ENCODE measurements around the gene EXOC6. TPM values are rescaled to one million over a fixed set of nuclear protein-coding genes. Genes with fewer than 3 reads are reported as not detected.
A peak's percentile ranks its signal among the peaks of the same experiment; 100 is the strongest.

The EXOC6 gene
- polyA plus RNA-seq (ENCODE audit: insufficient read length in 10 of 10): 10 to 100 TPM; 27.5 to 43.7 (median 33.2) TPM
- long read RNA-seq, donor 1, partial matches to known transcripts: 0 of 2 reads
- long read RNA-seq, donor 1, other reads (novel, unspliced or antisense): 0 of 2 reads
- long read RNA-seq, donor 2, partial matches to known transcripts: 0 of 1 reads
- long read RNA-seq, donor 2, other reads (novel, unspliced or antisense): 0 of 1 reads
- long read RNA-seq, donor 3: 0 reads
- long read RNA-seq, donor 4, partial matches to known transcripts: 0 of 2 reads
- long read RNA-seq, donor 4, other reads (novel, unspliced or antisense): 0 of 2 reads
- long read RNA-seq, donor 5, partial matches to known transcripts: 0 of 2 reads
- long read RNA-seq, donor 5, other reads (novel, unspliced or antisense): 0 of 2 reads
- long read RNA-seq, donor 6, partial matches to known transcripts: 0 of 2 reads
- long read RNA-seq, donor 6, other reads (novel, unspliced or antisense): 0 of 2 reads
- long read RNA-seq, donor 7, partial matches to known transcripts: 0 of 3 reads
- long read RNA-seq, donor 7, other reads (novel, unspliced or antisense): 0 of 3 reads
- long read RNA-seq, donor 8: 0 reads
- long read RNA-seq, donor 9: 0 reads

- DNase-seq: peak; percentile 79 to 95 (median 90)
Observed at GRCh38 chr10:92848441-92849233, at the start of gene EXOC6. TSS of gene EXOC6 (plus strand) at chr10:92848520. CDS start at chr10:92848534, 14 bp downstream.

GRCh38 chr10:92799568-92799967, 48.8 kb upstream of the EXOC6 start:
- no peak for DNase-seq

DNA sequence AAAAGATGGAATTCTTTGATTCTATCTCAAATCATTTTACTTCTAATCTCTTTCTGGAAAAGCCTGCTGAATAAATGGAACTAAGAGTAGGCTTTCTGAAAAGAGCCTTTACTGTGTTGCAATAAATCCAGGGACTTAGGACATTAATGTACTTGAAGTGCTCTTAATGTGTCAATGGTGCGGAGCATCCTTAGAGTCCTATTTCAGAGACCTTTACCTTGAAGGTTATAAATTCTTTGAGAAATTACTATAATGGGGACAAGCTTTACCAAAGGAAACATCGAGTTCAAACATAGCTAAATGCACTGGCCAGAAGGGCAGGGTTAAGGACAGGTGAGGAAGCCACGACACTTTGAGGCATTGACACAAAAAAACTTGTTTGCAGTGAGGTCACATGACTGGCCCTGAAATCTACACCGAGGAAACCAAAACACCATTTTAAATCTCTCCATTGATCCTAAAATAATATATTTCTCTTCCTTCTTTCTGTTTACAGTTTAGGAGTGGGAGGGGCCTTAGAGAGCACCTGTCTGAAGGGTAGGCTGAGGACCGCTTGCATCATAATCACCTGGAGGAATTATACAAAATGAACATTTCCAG, 48.1 kb upstream of the EXOC6 start:
- DNase-seq: no peak

DNA sequence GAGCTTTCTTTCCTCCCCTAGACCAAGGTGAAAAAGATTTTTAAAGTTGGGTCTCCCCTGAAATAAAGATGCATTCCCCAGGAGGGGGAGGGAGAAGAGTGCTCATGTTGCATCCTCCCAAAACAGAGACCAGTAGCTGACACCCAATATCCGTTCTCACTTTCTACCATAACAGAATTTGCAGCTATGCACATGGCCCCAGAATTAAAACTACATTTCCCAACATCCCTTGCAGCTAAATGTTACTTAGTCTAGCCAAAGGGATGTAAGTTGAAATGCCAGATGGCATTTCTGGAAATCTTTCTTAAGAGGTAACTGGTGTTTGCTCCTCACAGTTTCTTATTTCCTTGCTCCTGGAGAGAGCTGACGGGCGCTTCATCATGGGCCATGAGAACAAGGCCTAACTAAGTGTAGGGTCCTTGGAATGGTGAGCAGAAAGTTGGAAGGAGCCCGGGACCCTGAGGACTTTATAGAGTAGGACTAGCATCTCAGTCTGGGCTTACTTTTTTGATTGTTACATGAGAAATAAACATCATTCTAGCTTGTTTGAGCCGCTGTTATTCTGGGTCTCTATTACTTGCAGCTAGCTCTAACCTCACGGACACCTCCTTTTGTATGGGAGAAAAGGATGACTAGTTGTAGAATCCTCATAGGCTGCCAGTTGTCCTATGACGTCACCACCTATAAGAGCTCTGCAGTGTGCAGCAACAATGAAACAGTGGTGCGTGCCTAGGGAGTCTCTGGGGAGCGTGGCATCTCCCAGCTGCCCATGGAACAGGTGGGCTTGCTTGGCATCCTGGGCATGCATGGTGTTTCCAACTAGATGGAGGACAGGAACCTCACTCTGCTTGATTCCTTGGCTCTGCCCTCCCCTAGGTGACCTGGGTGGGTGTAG, 46.1 kb upstream of the EXOC6 start:
- DNase-seq: peak in 1 of 3 donors; percentile 16

DNA sequence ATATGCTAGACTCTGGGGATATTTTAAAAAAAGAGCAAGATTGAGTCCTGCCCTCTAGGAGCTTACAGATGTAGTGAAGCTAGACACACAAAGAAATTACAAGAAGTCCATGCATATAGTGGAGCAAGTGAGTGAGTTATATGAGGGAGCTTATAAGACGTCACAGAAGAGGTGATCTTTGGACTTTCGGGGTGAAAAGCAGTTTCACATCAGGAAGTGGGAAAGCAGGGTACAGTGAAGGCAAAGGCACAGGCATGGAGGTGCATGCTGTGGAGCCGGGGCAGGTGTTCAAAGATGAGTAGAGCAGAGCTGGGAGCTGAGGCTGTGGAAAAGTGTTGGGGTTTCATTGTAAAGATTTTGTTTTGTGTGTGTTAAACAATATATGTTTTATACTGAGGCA, 38.5 kb upstream of the EXOC6 start:
- no peak for DNase-seq

DNA sequence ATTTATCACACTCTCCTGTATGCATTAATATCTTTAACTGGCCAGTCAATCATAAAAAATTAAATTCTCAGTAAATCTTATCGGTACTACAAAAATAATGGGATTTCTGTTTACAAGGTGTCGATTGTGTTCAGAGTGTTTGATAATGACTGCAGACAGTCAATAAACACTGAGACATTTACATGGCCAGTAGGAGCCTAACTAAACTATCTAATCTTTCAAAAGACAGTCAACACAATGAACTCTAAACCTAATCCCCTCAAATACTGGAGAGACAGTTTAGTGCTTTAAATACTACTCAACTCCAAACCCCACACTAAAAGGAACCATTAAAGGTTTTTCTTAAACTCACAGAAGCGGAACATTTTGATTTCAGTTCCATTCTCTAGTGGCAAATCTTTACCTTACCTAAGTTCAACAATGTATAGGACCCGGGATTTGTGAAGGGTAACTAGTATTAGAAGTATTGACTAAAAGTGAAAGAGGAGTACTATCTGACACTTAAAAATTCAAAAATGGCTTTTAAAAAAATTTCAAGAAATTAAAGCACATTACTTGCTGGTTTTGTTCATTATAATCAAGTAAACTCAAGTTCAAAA, 37.3 kb upstream of the EXOC6 start:
- DNase-seq: no peak

DNA sequence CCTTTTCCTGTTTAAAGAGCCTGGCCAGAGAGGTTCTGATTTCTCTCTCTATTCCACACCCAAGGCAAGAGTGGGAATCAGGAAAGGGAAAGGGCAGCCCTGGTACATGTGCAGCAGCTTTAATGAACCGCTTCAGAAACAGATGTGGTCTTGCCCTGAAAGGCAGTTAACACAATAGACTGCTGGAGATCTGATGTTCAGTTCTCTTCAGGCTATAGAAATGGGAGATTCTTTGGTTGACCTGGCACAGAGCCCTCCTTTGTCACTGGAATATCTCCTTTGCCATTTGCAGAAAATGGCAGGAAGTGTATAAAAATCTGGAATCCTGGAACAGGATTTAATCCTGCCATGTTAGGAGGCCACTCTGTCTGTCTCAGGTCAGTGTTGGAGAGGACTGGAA, 36.3 kb upstream of the EXOC6 start:
- no peak for DNase-seq

DNA sequence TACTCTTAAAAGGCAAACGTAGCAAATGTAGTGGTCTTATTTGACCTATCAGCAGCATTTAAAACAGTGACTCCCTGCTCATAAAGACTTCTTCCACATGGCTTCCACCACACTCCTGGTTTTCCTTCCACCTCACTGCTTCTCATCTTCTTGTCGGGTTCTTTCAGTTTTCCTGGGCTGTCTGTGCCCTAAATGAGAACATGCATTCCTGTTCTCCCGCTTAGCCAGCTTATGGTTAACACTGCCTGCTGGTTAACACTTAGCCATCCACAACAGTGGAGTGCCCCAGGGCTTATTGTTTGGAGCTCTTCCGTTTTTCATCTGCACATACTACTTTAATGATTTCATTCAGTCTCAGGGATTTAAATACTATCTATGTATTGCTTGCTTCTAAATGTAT, 34.3 kb upstream of the EXOC6 start:
- no peak for DNase-seq

GRCh38 chr10:92814790-92815189, 33.5 kb upstream of the EXOC6 start:
- DNase-seq: no peak

GRCh38 chr10:92816091-92816531, 32.2 kb upstream of the EXOC6 start:
- peak in 1 of 3 donors; percentile 34 for DNase-seq

DNA sequence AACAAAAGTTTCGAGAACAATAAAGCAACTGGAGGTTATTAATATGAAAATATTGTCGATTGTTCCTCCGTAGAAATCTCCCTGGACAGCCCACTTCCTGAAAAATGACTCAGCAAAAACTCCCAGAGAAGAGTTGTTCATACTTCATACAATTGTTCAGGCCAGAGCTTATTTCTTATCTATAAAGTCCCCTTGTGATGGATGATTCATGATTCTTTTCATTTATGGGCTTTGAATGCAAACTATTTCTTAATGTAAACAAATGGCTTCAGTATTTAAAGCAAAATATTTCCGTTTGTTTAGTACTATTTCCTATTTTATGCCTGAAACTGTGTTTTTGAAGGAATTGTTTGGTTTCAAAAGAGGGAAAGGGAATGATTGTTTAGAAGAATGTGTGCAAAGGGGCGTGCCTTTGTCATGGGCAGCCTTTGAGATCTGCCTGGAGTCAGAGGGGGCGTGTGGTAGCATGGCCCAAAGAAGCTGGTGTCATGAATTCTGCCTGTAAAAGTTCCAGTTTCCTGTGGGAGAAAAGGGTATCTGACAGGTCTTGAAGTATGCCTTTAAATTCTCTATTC, 26.2 kb upstream of the EXOC6 start:
- peak in 2 of 3 donors; percentile 50 to 53 for DNase-seq

- no peak for DNase-seq
Observed at GRCh38 chr10:92822964-92823363, 25.4 kb upstream of the EXOC6 start.

GRCh38 chr10:92826061-92826460, 22.3 kb upstream of the EXOC6 start:
- no peak for DNase-seq

- DNase-seq: no peak
Observed at GRCh38 chr10:92826504-92826903, 21.8 kb upstream of the EXOC6 start.

DNA sequence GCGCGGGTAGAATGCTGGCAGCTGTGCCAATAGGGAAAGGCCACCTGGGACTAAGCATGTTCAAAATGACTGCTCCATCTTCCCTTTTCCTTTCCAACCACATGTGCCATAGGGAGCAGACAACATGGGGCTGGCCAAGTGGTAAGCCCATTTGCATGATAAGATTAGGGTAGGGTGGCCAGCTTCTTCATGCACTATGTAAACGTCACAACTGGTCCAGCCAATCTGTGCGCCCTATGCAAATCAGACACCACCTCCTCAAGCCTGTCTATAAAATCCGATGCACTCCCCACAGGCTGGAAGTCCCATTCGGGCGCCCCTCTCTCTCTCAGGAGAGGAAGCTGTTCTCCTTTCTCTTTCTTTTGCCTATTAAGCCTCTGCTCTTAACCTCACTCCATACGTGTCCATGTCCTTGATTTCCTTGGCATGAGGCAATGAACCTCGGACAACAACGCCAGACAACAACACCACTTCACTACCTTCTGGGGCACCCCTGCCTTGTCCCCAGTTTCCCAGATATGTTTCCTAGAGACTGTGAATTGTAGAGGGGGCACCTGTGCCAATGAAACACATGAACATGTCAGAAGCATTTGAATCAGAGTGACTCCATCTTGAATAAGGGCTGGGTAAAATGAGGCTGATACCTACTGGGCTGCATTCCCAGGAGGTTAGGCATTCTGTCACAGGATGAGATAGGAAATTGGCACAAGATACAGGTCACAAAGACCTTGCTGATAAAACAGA, 19.1 kb upstream of the EXOC6 start:
- no peak for DNase-seq

GRCh38 chr10:92829786-92830377, 18.4 kb upstream of the EXOC6 start:
- DNase-seq: no peak

DNA sequence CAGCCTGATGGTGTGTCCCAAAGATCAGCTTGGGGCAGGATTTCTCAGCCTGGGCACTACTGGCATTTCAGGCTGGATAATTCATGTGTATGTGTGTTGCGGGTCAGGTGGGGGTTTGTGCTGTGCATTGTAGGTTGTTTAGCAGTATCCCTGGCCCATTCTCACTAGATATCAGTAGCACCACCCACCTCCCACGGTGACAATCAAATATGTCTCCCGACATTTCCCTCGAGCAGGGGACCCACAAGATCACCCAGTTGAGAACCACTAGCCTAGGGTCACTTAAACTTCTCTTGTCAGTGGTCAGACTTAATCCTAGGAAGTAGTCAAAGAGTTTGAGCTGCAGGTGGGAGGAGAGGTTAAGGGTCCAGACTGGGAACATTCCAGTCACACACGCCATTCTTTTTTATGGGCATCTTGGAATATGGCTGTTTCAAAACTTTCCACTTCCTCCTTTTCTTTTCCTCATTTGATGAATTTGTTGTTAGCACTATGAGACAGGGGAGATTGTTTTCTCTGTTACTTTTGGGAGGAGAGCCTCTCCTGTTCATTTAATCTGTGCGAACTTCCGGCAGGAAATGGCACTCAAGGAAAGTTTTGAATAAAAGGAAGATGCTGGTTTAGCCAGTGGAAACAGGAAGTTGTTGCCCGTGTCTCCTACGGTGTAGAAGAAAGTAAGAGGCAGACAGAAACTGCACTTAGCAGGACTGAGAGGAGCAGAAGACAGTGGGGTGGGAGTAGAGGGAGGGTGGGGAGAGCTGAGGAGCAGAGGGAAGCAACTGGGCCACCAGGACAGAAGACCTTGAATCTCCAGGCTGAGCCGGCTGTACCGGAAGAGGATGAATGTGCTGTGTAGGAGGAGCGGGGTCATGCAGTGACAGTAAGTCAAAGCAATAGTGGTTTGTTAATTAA, 17.6 kb upstream of the EXOC6 start:
- DNase-seq: no peak

- DNase-seq: no peak
Observed at GRCh38 chr10:92832121-92832520, 16.2 kb upstream of the EXOC6 start.

All from muscle of back (tissue), 13 donors.